ENCODE measurements around the gene CHIT1. TPM values are rescaled to one million over a fixed set of nuclear protein-coding genes. Genes with fewer than 3 reads are reported as not detected.

CHIT1 gene
- total and polyA plus RNA-seq, 2 experiments from 2014 or later, result 0.07 to 0.47 TPM

- TF ChIP-seq ZNF462 (CRISPR knock-in tag; IDR thresholded peaks at IDR 0.05) (no peak), POLR2AphosphoS5 (IDR thresholded peaks at IDR 0.05; ENCODE audit: low read depth) (no peak), EZH2phosphoT487 (IDR thresholded peaks at IDR 0.05; ENCODE audit: unreplicated experiment) (no peak)
Observed at GRCh38 chr1:203239526-203240305, 10.2 kb upstream of the CHIT1 start (continued).

DNA sequence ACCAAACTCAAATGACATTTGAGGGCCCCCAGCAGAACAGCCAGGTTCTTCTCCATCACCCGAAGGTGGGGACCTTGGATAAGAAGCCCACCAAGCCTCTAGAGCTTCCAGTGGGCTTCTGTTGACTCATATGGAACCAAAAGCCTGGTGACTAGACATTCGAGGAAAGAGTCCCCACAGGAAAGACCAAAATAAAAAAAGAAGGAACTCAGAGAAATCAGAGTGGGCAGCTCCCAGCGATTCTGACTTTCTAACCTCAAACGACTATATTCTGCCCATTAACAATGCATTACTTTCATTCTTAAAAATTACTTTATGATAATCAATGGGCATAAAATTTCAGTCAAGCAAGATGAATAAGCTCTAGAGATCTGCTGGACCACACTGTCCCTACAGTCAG lies 9.6 kb upstream of the CHIT1 start:
- no peak overlapping the region for H3K27ac Mint-ChIP-seq
- H3K79me2 ChIP-seq (replicated peaks; ENCODE audit: insufficient read depth), result no peaks in the 10 kb centered on the region
- H3K36me3 ChIP-seq (ENCODE audit: insufficient read depth), result no peaks in the 10 kb centered on the region
- no peak overlapping the region for H3K4me2 ChIP-seq
- peaks cover 32% of the 10 kb centered on the region for H3K9me3 Mint-ChIP-seq
- H3K27me3 ChIP-seq (ENCODE audit: insufficient read depth), result no peaks in the 10 kb centered on the region
- no peak overlapping the region for H3K27ac ChIP-seq (ENCODE audit: low read depth)
- peaks cover 4% of the 10 kb centered on the region for H3K27me3 Mint-ChIP-seq (ENCODE audit: insufficient read depth, low read depth, poor library complexity)
- H3F3A ChIP-seq (replicated peaks; ENCODE audit: low read depth), result no peaks in the 10 kb centered on the region
- DNase-seq (ENCODE audit: low spot score) (no peak), ATAC-seq (no peak)
- no peaks in the 10 kb centered on the region for H3K4me1 Mint-ChIP-seq
- peaks cover 13% of the 10 kb centered on the region for H3K36me3 Mint-ChIP-seq (ENCODE audit: low read depth)
- H3K4me1 ChIP-seq (ENCODE audit: insufficient read depth), result no peaks in the 10 kb centered on the region
- no peak overlapping the region for H3K4me3 Mint-ChIP-seq
- no peaks in the 10 kb centered on the region for H4K20me1 ChIP-seq (replicated peaks; ENCODE audit: insufficient read depth)
- no peak overlapping the region for H2AFZ ChIP-seq
- no peak overlapping the region for H3K4me3 ChIP-seq
- no peaks in the 10 kb centered on the region for H3K9me2 ChIP-seq (ENCODE audit: insufficient read depth)
- TF ChIP-seq ZNF114 (CRISPR knock-in tag; IDR thresholded peaks at IDR 0.05) (no peak), EZH2 (IDR thresholded peaks at IDR 0.05; ENCODE audit: low read depth, unreplicated experiment) (no peak), CREB1 (CRISPR knock-in tag; IDR thresholded peaks at IDR 0.05; ENCODE audit: low read depth) (no peak), JUNB (IDR thresholded peaks at IDR 0.05; ENCODE audit: unreplicated experiment) (no peak), ZNF462 (CRISPR knock-in tag; IDR thresholded peaks at IDR 0.05) (no peak), STAT1 (IDR thresholded peaks at IDR 0.05; ENCODE audit: unreplicated experiment) (no peak), NANOG (IDR thresholded peaks at IDR 0.05; ENCODE audit: borderline replicate concordance) (no peak)
